ENCODE measurements around the gene ZBTB16.

Gene ZBTB16

GRCh38 chr11:114065094-114065493, 5.6 kb downstream of the ZBTB16 start:
- H3K9ac ChIP-seq (ENCODE audit: low read depth, low read length) = no peak overlapping the region
- peaks cover 74% of the 10 kb centered on the region for H3K27me3 ChIP-seq (ENCODE audit: control insufficient read depth, insufficient read depth, low read length)

GRCh38 chr11:114066046-114066648, 6.6 kb downstream of the ZBTB16 start:
- Histone ChIP-seq H3K9me3 (ENCODE audit: control insufficient read depth, insufficient read depth, low read length) (no peaks in the 10 kb centered on the region), H3K9ac (ENCODE audit: low read depth, low read length) (no peak overlapping the region), H3K36me3 (ENCODE audit: control insufficient read depth, insufficient read depth, low read length) (no peaks in the 10 kb centered on the region), H3K4me1 (ENCODE audit: control insufficient read depth, insufficient read depth, low read length) (peaks cover 7% of the 10 kb centered on the region), H3K4me3 (ENCODE audit: low read depth, low read length) (no peak overlapping the region), H3K27me3 (ENCODE audit: control insufficient read depth, insufficient read depth, low read length) (peaks cover 70% of the 10 kb centered on the region), H3K27ac (ENCODE audit: low read depth, low read length) (no peak overlapping the region)

More at GRCh38 chr11:114065094-114065493, 5.6 kb downstream of the ZBTB16 start:
- H3K27ac ChIP-seq (ENCODE audit: low read depth, low read length) = no peak overlapping the region
- no peaks in the 10 kb centered on the region for H3K9me3 ChIP-seq (ENCODE audit: control insufficient read depth, insufficient read depth, low read length)
- no peak overlapping the region for H3K4me3 ChIP-seq (ENCODE audit: low read depth, low read length)
- H3K4me1 ChIP-seq (ENCODE audit: control insufficient read depth, insufficient read depth, low read length) = peaks cover 8% of the 10 kb centered on the region
- no peaks in the 10 kb centered on the region for H3K36me3 ChIP-seq (ENCODE audit: control insufficient read depth, insufficient read depth, low read length)

- no peaks in the 10 kb centered on the region for H3K9me3 ChIP-seq (ENCODE audit: control insufficient read depth, insufficient read depth, low read length)
- H3K36me3 ChIP-seq (ENCODE audit: control insufficient read depth, insufficient read depth, low read length) = no peaks in the 10 kb centered on the region
- H3K4me3 ChIP-seq (ENCODE audit: low read depth, low read length) = no peak overlapping the region
- H3K27me3 ChIP-seq (ENCODE audit: control insufficient read depth, insufficient read depth, low read length) = peaks cover 59% of the 10 kb centered on the region
- H3K9ac ChIP-seq (ENCODE audit: low read depth, low read length) = no peak overlapping the region
- H3K4me1 ChIP-seq (ENCODE audit: control insufficient read depth, insufficient read depth, low read length) = no peaks in the 10 kb centered on the region
- no peak overlapping the region for H3K27ac ChIP-seq (ENCODE audit: low read depth, low read length)
Measured at GRCh38 chr11:114068327-114068726, 8.8 kb downstream of the ZBTB16 start.

- Histone ChIP-seq H3K36me3 (ENCODE audit: control insufficient read depth, insufficient read depth, low read length) (no peaks in the 10 kb centered on the region), H3K4me3 (ENCODE audit: low read depth, low read length) (no peak overlapping the region), H3K27me3 (ENCODE audit: control insufficient read depth, insufficient read depth, low read length) (peaks cover 48% of the 10 kb centered on the region), H3K27ac (ENCODE audit: low read depth, low read length) (no peak overlapping the region), H3K9ac (ENCODE audit: low read depth, low read length) (no peak overlapping the region), H3K9me3 (ENCODE audit: control insufficient read depth, insufficient read depth, low read length) (no peaks in the 10 kb centered on the region), H3K4me1 (ENCODE audit: control insufficient read depth, insufficient read depth, low read length) (peaks cover 5% of the 10 kb centered on the region; the same call in 1 of the 2 replicates)
Measured at GRCh38 chr11:114070464-114071139, 11.1 kb downstream of the ZBTB16 start.

- H3K9me3 ChIP-seq (ENCODE audit: control insufficient read depth, insufficient read depth, low read length) = no peaks in the 10 kb centered on the region
- no peak overlapping the region for H3K27ac ChIP-seq (ENCODE audit: low read depth, low read length)
- no peak overlapping the region for H3K9ac ChIP-seq (ENCODE audit: low read depth, low read length)
- H3K4me3 ChIP-seq (ENCODE audit: low read depth, low read length) = no peak overlapping the region
- H3K4me1 ChIP-seq (ENCODE audit: control insufficient read depth, insufficient read depth, low read length) = peaks cover 20% of the 10 kb centered on the region
- H3K27me3 ChIP-seq (ENCODE audit: control insufficient read depth, insufficient read depth, low read length) = peaks cover 56% of the 10 kb centered on the region
- no peaks in the 10 kb centered on the region for H3K36me3 ChIP-seq (ENCODE audit: control insufficient read depth, insufficient read depth, low read length)
Measured at GRCh38 chr11:114073007-114073827, 13.7 kb downstream of the ZBTB16 start.

- Histone ChIP-seq H3K9ac (ENCODE audit: low read depth, low read length) (no peak overlapping the region), H3K36me3 (ENCODE audit: control insufficient read depth, insufficient read depth, low read length) (no peaks in the 10 kb centered on the region), H3K4me3 (ENCODE audit: low read depth, low read length) (no peak overlapping the region), H3K4me1 (ENCODE audit: control insufficient read depth, insufficient read depth, low read length) (peaks cover 21% of the 10 kb centered on the region), H3K27me3 (ENCODE audit: control insufficient read depth, insufficient read depth, low read length) (peaks cover 59% of the 10 kb centered on the region), H3K9me3 (ENCODE audit: control insufficient read depth, insufficient read depth, low read length) (no peaks in the 10 kb centered on the region), H3K27ac (ENCODE audit: low read depth, low read length) (no peak overlapping the region)
Measured at GRCh38 chr11:114073828-114074381, 14.4 kb downstream of the ZBTB16 start.

- H3K4me1 ChIP-seq (ENCODE audit: control insufficient read depth, insufficient read depth, low read length) = peaks cover 21% of the 10 kb centered on the region
- H3K9me3 ChIP-seq (ENCODE audit: control insufficient read depth, insufficient read depth, low read length) = no peaks in the 10 kb centered on the region
- H3K27ac ChIP-seq (ENCODE audit: low read depth, low read length) = no peak overlapping the region
- no peak overlapping the region for H3K9ac ChIP-seq (ENCODE audit: low read depth, low read length)
- peaks cover 67% of the 10 kb centered on the region for H3K27me3 ChIP-seq (ENCODE audit: control insufficient read depth, insufficient read depth, low read length)
- H3K4me3 ChIP-seq (ENCODE audit: low read depth, low read length) = no peak overlapping the region
- no peaks in the 10 kb centered on the region for H3K36me3 ChIP-seq (ENCODE audit: control insufficient read depth, insufficient read depth, low read length)
Measured at GRCh38 chr11:114074546-114075343, 15.2 kb downstream of the ZBTB16 start.

- Histone ChIP-seq H3K36me3 (ENCODE audit: control insufficient read depth, insufficient read depth, low read length) (no peaks in the 10 kb centered on the region), H3K9me3 (ENCODE audit: control insufficient read depth, insufficient read depth, low read length) (no peaks in the 10 kb centered on the region), H3K9ac (ENCODE audit: low read depth, low read length) (no peak overlapping the region), H3K4me1 (ENCODE audit: control insufficient read depth, insufficient read depth, low read length) (peaks cover 21% of the 10 kb centered on the region), H3K27ac (ENCODE audit: low read depth, low read length) (no peak overlapping the region), H3K27me3 (ENCODE audit: control insufficient read depth, insufficient read depth, low read length) (peaks cover 73% of the 10 kb centered on the region), H3K4me3 (ENCODE audit: low read depth, low read length) (no peak overlapping the region)
Measured at GRCh38 chr11:114075344-114075610, 15.8 kb downstream of the ZBTB16 start.

GRCh38 chr11:114075891-114076441, 16.5 kb downstream of the ZBTB16 start:
- H3K9me3 ChIP-seq (ENCODE audit: control insufficient read depth, insufficient read depth, low read length) = no peaks in the 10 kb centered on the region
- H3K4me1 ChIP-seq (ENCODE audit: control insufficient read depth, insufficient read depth, low read length) = peaks cover 21% of the 10 kb centered on the region
- peaks cover 73% of the 10 kb centered on the region for H3K27me3 ChIP-seq (ENCODE audit: control insufficient read depth, insufficient read depth, low read length)
- H3K36me3 ChIP-seq (ENCODE audit: control insufficient read depth, insufficient read depth, low read length) = no peaks in the 10 kb centered on the region
- H3K9ac ChIP-seq (ENCODE audit: low read depth, low read length) = no peak overlapping the region
- H3K27ac ChIP-seq (ENCODE audit: low read depth, low read length) = no peak overlapping the region
- H3K4me3 ChIP-seq (ENCODE audit: low read depth, low read length) = no peak overlapping the region

GRCh38 chr11:114076921-114077331, 17.4 kb downstream of the ZBTB16 start:
- Histone ChIP-seq H3K9me3 (ENCODE audit: control insufficient read depth, insufficient read depth, low read length) (no peaks in the 10 kb centered on the region), H3K27ac (ENCODE audit: low read depth, low read length) (no peak overlapping the region), H3K4me1 (ENCODE audit: control insufficient read depth, insufficient read depth, low read length) (peaks cover 21% of the 10 kb centered on the region), H3K9ac (ENCODE audit: low read depth, low read length) (no peak overlapping the region), H3K4me3 (ENCODE audit: low read depth, low read length) (no peak overlapping the region), H3K27me3 (ENCODE audit: control insufficient read depth, insufficient read depth, low read length) (peaks cover 78% of the 10 kb centered on the region), H3K36me3 (ENCODE audit: control insufficient read depth, insufficient read depth, low read length) (no peaks in the 10 kb centered on the region)
